Ramos (cell line): Measurements from ENCODE around the gene KLHDC2.
"Not testable (repeated sequence)": the region's sequence is repeated elsewhere in the genome, so short reads cannot be mapped to it uniquely, and the experiment has no call there.

Experiments used
- in situ Hi-C: fragments of 300-500 bp; cut with MboI; formaldehyde crosslinking; loops from one replicate; pipeline ENCODE4 v1.14.3; 2022; ENCODE audit warnings: low sequenced_read_pairs; ENCODE audit not compliant: unreplicated experiment

The KLHDC2 gene

DNA sequence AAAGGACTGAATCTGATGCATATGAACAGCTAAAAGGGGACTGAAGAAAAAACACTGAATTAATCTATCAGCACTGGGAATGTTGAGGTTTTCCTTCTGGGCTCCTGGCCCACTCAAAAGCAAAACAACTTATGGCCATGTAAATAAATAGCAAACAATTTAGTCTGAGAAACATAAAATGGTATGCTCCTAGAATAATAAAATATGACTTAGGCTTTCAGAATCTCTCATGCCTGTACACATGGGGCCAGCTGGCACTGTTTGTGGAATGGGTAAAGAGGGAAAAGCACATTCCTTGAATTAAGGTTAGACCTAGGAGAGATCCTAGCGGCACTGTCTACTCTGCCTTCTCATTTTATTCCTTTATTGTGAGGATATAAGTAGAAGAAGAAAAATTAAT lies 6.2 kb downstream of the KLHDC2 start:
- in situ Hi-C loops: no loop called here

DNA sequence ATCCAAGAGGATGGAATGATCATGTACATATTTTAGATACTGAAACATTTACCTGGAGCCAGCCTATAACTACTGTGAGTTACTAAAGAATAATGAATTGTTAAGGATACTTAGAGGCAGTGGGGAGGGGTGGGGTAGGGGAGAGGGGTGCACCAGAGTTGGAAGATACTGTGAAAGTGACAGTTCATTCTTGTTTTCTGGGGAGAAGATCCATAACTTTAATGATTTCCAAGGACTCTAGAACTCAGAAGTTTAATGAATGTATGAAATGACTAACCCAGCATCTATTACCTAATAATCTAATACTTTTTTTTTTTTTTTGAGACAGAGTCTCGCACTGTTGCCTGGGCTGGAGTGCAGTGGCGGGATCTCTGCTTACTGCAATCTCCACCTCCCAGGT lies 10.5 kb downstream of the KLHDC2 start:
- in situ Hi-C loops: no loop called here

DNA sequence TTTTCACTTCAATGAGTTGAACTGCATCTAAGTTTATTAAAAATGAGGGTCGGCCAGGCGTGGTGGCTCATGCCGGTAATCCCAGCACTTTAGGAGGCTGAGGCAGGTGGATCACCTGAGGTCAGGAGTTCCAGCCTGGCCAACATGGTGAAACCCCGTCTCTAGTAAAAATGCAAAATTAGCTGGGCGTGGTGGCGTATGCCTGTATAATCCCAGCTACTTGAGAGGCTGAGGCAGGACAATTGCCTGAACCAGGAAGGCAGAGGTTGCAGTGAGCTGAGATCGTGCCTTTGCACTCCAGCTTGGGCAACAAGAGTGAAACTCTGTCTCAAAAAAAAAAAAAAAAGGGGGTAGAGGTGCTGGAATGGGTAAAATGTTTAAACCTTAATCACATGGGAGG lies 13.1 kb downstream of the KLHDC2 start:
- in situ Hi-C loops: not testable (repeated sequence)

DNA sequence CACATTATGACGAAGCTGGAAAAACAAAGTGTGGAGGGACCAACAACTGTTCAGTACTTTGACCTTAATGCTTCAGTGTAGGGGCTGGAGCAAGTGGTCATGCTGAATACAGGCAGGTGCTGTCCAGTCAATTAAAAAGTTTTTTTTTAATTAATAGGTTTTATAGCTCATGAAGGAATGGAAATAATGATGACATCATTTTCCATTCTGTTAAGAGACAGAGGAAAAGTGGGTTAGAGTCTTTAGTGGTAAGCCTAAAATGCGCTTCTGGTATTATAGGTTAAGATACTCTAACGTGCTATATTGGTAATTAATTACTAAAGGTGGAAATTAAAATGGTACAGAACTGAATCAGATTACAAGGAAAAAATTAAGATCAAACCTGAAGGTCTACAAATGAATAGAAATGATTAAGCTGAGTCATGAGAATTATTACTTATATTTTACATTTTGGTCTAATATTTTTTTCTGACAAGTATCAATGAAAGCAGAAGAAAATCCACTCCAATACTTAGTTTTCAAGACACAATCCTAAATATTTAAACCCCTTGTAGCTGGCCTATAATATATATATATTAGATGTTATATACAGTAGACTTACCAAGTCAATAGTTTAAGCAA lies 15.6 kb downstream of the KLHDC2 start:
- in situ Hi-C loops: no loop called here

DNA sequence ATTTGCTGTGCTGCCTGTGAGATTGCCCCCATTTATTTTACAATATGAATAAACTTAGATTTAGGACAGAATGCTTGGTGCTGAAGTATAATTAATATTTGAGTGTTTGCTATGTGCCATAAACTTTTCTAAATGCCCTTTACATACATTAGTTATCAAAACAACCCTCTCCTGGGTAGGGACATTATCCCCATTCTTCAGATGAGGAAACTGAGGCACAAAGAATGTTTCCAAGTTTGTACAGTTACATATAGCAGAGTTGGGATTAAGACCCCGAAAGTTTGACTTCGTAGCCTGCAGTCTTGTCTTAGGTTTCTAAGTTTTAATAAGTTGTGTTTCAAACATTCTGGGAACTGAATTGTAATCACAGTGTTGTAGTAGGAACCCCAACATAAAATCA lies 18.4 kb downstream of the KLHDC2 start:
- in situ Hi-C loops: no loop called here

DNA sequence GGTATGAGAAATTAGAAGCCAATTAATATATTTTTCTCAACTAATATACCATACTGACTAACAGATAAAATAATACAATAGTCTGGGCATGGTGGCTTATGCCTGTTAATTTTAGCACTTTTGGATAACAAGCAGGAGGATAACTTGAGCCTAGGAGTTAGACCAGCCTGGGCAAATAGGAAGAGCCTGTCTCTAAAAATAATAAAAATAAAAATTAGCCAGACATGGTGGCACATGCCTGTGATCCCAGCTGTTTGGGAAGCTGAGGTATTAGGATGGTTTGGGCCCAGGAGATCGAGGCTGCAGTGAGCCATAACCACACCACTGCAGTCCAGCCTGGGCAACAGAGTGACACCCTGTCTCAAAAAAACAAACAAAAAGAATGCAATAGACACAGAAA lies 24.7 kb downstream of the KLHDC2 start:
- in situ Hi-C loops: no loop called here

DNA sequence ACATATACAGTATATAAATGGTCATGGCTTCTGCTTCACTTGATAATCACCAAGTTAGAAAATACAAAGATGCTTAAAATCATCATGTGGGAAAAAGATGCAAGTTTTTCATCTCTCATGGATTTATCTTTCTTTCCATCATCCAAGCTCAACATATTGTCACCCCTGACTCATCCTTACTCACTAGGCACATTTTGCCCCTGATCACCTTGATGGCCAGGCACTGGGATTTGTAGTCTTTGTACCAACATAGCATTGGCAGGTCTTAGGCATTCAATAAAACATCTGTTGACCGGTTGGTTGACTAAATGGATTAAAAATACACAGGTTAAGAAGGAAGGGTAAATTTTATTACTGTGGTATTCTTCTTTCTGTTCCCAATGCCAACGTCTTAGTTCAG lies 28.1 kb downstream of the KLHDC2 start:
- in situ Hi-C loops: no loop called here

DNA sequence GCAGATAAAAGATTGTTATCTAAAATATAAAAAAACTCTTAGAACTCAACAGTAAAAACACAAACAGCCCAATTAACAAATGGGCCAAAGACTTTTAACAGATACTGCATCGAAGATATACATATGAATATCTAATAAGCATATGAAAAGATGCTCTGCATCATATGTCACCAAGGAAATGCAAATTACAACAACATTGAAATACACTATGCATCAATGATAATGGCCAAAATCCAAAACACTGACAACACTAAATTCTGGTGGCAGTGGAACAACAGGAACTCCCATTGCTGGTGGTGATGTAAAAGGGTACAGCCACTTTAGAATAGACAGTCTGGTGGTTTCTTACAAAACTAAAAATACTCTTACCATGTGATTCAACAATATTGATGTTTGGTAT lies 40.8 kb downstream of the KLHDC2 start:
- in situ Hi-C loops: no loop called here

DNA sequence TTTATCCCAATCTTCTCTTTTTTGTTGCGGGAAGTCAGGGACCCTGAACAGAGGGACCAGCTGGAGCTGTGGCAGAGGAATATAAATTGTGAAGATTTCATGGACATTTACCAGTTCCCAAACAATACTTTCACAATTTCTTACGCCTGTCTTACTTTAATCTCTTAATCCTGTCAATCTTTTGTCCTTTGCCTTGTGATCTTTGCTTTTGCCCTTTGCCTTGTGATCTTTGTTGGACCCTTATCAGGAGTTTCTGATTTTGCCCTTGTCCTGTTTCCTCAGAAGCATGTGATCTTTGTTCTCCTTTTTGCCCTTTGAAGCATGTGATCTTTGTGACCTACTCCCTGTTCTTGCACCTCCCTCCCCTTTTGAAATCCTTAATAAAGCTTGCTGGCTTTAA lies 48.2 kb downstream of the KLHDC2 start:
- in situ Hi-C loops: not testable (repeated sequence)

DNA sequence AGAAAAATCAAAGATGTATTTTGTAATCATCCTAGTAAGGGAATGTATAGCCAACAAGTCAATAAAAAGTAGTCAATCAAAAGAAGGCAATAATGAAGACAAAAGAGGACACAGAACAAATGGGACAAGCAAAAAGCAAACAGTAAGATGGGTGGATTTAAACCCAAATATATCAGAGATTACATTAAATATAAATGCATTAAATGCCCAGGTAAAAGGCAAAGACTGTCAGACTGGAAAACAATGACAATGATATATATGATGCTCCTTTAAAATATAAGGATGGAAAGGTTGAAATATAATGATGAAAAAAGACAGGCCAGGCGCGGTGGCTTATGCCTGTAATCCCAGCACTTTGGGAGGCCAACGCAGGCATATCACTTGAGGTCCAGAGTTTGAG lies 48.9 kb downstream of the KLHDC2 start:
- in situ Hi-C loops: no loop called here

DNA sequence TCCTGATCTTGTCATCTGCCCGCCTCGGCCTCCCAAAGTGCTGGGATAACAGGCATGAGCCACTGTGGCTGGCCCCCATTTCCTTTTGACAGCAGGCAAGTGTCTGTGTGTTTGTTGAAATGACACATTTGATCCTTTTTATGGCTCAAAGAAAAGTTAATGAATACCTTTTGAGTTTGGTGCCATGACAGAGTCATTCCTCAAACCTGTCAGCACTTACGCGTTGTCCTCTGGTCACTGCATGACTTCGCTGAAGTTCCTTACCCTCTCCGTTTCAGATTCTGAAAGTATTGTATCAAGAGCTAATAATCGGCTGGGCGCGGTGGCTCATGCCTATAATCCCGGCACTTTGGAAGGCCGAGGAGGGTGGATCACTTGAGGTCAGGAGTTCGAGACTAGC lies 52.2 kb downstream of the KLHDC2 start:
- in situ Hi-C loops: no loop called here

DNA sequence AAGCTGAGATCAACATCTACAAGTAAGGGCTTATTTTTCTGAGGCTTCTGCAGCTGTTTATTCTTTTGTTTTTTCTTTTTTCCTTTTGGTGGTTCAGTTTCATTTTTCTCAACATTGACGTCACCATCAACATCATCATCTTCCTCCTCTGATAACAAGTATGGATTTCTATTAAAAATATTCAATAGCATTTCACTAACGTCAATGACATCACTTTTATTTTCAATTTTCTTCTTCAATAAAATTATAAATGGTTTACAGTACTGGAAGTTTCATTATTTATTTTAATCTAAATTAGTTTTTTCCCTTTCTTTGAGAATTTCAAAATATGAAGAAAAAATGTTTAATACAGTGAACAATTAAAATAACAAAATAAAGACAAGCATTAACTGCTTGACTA lies 60.7 kb downstream of the KLHDC2 start:
- in situ Hi-C loops: no loop called here
